Right lobe of liver (tissue), 6 donors: ENCODE results near the gene PHF12. TPM values are rescaled to one million over a fixed set of nuclear protein-coding genes. Genes with fewer than 3 reads are reported as not detected.

Experiments used
- ATAC-seq, 4 donors: fragments of 200-7000 bp; cut with Tn5 transposase; one replicate each; pipeline ENCODE4 v1.9.1; 2020; ENCODE audit warnings: mild to moderate bottlenecking in 4 of 4, moderate library complexity in 4 of 4
- DNase-seq, 3 donors: peaks; one replicate each; pipeline ENCODE4 v3.0.0-alpha.2; 2020
- H3K27ac ChIP-seq, 3 donors: fragments of 200-600 bp; one replicate each; pipeline ENCODE4 v1.8.0; 2022
- H3K27me3 ChIP-seq, 2 donors: fragments of 200-600 bp; one replicate each; pipeline ENCODE4 v1.8.0; 2022
- H3K36me3 ChIP-seq, 4 donors: fragments of 200-600 bp; sonication (generic) in 1 of 4; one replicate each; pipeline versions ENCODE4 v1.5.1 to v1.8.0; 2017 to 2022; ENCODE audit warnings: control low read depth in 1 of 4
- H3K4me1 ChIP-seq, 4 donors: fragments of 200-600 bp; sonication (generic) in 1 of 4; one replicate each; pipeline versions ENCODE4 v1.5.1 to v1.8.0; 2017 to 2022; ENCODE audit warnings: control low read depth in 1 of 4
- H3K4me3 ChIP-seq, 3 donors: fragments of 200-600 bp; one replicate each; pipeline ENCODE4 v1.8.0; 2022
- H3K9me3 ChIP-seq, 4 donors: fragments of 200-600 bp; sonication (generic) in 1 of 4; one replicate each; pipeline versions ENCODE4 v1.5.1 to v1.8.0; 2017 to 2022; ENCODE audit warnings: control low read depth in 1 of 4
- POLR2A ChIP-seq: fragments of 450-650 bp; IDR thresholded peaks from one replicate; pipeline ENCODE4 v1.6.1; 2017; ENCODE audit warnings: antibody characterized with exemption, mild to moderate bottlenecking
- whole genome bisulfite sequencing: methylation state at CpG from one replicate; pipeline ENCODE4 v1.1.6; 2018; ENCODE audit warnings: low coverage, low lambda C conversion rate; ENCODE audit not compliant: insufficient coverage; ENCODE audit errors: missing lambda C conversion rate; 5-methylcytosine and 5-hydroxymethylcytosine counted together
- intact Hi-C, 2 donors: fragments of 100-400 bp; cut with DNase I; formaldehyde crosslinking; loops; one replicate each; pipeline versions ENCODE4 v1.11.2 to v1.14.1; 2022
- total RNA-seq, 6 experiments: library from RNA; depleted of rRNA in 2 of 6; stranded (reverse); fragments of >200 nt in 2 of 6; fragmentation: NEBNext Ultra II Directional in 3 of 6; extraction: Animal tissue kit (Norgen Biotek cat#: 25700) in 3 of 6; gene quantifications; one replicate each; pipeline versions ENCODE4 v1.1.0 to v1.2.4, GENCODE V29; 2016 to 2023
- TF ChIP-seq, protein P1 (sequence below), 4 donors: fragments of 200-600 bp in 3 of 4; fragments of 450-650 bp in 1 of 4; IDR thresholded peaks; one replicate each; pipeline versions ENCODE4 v1.5.1 to v1.8.0; 2016 to 2022; ENCODE audit warnings: antibody characterized with exemption in 4 of 4, mild to moderate bottlenecking in 2 of 4
- donor health status: DM: no; HTN: yes; CAD: no.
- donor health status: DM: no; HTN: no; CAD: no.
- donor health status: DM: no; HTN: no; CAD: no.
- donor health status: DM: no; HTN: yes; CAD: no.
- donor health status: DM: no; HTN: yes; CAD: no.

The PHF12 gene
- total RNA-seq, 6 experiments from 2014 or later = 13.0 to 33.1 (median 17.4) TPM

- H3K9me3 ChIP-seq = no peaks in the 10 kb centered on the region
- H3K27me3 ChIP-seq = no peaks in the 10 kb centered on the region
- H3K4me3 ChIP-seq = no peak overlapping the region
- H3K4me1 ChIP-seq = peaks cover 0 to 34% (median 8%) of the 10 kb centered on the region in 4 donors
- no peak overlapping the region for H3K27ac ChIP-seq
- no peak for ATAC-seq
- no peaks in the 10 kb centered on the region for H3K36me3 ChIP-seq
- no peak for DNase-seq
- 92% methylated on average over 5 of the region's 5 CpGs for WGBS
- no peak for TF ChIP-seq POLR2A
- TF ChIP-seq, protein P1, sequence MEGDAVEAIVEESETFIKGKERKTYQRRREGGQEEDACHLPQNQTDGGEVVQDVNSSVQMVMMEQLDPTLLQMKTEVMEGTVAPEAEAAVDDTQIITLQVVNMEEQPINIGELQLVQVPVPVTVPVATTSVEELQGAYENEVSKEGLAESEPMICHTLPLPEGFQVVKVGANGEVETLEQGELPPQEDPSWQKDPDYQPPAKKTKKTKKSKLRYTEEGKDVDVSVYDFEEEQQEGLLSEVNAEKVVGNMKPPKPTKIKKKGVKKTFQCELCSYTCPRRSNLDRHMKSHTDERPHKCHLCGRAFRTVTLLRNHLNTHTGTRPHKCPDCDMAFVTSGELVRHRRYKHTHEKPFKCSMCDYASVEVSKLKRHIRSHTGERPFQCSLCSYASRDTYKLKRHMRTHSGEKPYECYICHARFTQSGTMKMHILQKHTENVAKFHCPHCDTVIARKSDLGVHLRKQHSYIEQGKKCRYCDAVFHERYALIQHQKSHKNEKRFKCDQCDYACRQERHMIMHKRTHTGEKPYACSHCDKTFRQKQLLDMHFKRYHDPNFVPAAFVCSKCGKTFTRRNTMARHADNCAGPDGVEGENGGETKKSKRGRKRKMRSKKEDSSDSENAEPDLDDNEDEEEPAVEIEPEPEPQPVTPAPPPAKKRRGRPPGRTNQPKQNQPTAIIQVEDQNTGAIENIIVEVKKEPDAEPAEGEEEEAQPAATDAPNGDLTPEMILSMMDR (IDR thresholded peaks at IDR 0.05) = no peak
- intact Hi-C loops = no loop called here
These were observed 52.0 kb downstream of the PHF12 start for GRCh38 chr17:28899212-28899815.

DNA sequence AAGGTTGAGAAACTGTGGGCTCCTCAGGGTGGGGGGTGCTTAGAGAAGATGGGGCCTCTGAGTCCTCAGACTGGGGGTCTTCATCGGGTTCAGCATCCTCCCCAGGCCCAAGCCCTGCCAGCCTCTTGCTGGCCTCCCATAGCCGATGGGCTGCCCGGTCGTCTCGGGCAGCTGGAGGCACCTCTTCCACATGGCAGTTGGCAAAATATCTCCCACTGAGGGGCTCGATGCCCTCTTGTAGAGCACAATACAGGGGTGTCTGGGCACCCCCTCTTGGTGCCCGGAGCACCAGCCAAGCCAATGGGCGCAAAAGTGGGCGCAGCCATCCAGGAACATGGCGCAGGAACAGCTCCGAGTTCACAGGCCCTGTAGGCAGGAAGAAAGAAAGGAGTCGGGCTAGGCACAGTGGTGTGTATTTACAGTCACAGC is 52.8 kb downstream of the PHF12 start:
- 79% methylated on average over 6 of the region's 12 CpGs for WGBS
- no peak for TF ChIP-seq POLR2A
- TF ChIP-seq, protein P1 (IDR thresholded peaks at IDR 0.05) = no peak
- Histone ChIP-seq H3K27ac (peak overlapping the region in 2 of 3 donors; percentile 92 to 98), H3K36me3 (no peaks in the 10 kb centered on the region), H3K4me3 (no peak overlapping the region), H3K27me3 (no peaks in the 10 kb centered on the region), H3K4me1 (peaks cover 0 to 42% (median 12%) of the 10 kb centered on the region in 4 donors), H3K9me3 (no peaks in the 10 kb centered on the region)
- DNase-seq (no peak), ATAC-seq (no peak)
- intact Hi-C loops = no loop called here

DNA sequence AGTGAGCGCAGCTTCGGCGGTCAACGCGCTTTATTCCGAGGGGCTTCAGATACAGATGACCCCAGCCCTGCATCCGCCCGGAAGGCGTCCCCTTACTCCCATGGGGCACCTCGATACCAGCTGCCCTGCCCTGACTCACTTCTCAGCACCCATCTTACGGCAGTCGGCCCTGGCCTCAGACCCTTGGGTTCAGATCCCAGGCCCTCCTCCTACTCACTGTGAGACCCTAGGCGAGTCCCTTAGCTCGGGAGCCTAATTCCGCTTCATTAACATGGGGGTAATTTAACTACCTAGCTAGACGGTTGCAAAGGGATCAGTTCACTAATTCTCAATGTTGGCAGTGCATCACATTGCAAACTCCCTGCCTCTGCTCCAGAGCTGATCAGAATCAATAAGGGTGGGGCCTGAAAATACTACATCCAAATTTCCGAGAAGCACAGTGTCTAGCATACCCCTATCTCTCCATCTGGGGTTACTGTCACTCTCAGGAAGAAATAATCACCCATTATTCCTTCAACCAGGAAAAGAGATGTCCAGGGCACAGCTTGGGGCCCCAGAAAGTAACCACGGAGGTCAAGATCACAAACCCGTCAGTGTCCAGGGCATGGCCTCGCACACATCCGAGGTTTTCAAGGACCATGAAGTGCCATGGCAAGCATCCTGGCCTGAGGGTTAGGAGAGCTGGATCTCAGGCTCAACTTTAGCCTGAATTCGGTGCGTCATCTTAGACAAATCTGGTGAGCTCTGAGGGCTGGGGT is 53.4 kb downstream of the PHF12 start:
- Histone ChIP-seq H3K27ac (peak overlapping the region; percentile 85 to 98 (median 92)), H3K4me3 (peak overlapping the region; percentile 90 to 93 (median 93)), H3K9me3 (no peaks in the 10 kb centered on the region), H3K4me1 (peaks cover 0 to 43% (median 15%) of the 10 kb centered on the region in 4 donors), H3K36me3 (no peaks in the 10 kb centered on the region), H3K27me3 (no peaks in the 10 kb centered on the region)
- TF ChIP-seq, protein P1 (IDR thresholded peaks at IDR 0.05) = peak in 1 of 4 donors; percentile 1
- peak; percentile 16 for TF ChIP-seq POLR2A
- 37% methylated on average over 8 of the region's 23 CpGs for WGBS
- intact Hi-C loops = no loop called here
- DNase-seq (no peak), ATAC-seq (peak in 1 of 4 donors; percentile 8)

- 0% methylated on average over 10 of the region's 73 CpGs for WGBS
- Histone ChIP-seq H3K9me3 (no peaks in the 10 kb centered on the region), H3K4me1 (peaks cover 0 to 47% (median 18%) of the 10 kb centered on the region in 4 donors), H3K27me3 (no peaks in the 10 kb centered on the region), H3K27ac (peak within 1 kb of the TSS; percentile 85 to 98 (median 92)), H3K36me3 (no peaks in the 10 kb centered on the region), H3K4me3 (peak within 1 kb of the TSS; percentile 90 to 93 (median 93))
- TF ChIP-seq POLR2A = peak; percentile 74
- TF ChIP-seq, protein P1 (IDR thresholded peaks at IDR 0.05) = peak in 3 of 4 donors; percentile 7 to 23 (median 15)
- ATAC-seq (peak; percentile 74 to 84 (median 82)), DNase-seq (peak; percentile 83 to 87 (median 86))
- intact Hi-C loops = no loop called here
These were observed 54.2 kb downstream of the PHF12 start, which contains the start of gene FLOT2 for GRCh38 chr17:28896884-28897768. TSS of gene FLOT2 (minus strand) at chr17:28897733. CDS start at chr17:28897574, 159 bp downstream.
